Endothelial cell (in vitro differentiated cells): Measurements from ENCODE around the gene CLTRN. TPM values are rescaled to one million over a fixed set of nuclear protein-coding genes. Genes with fewer than 3 reads are reported as not detected.

Experiments used
- DNase-seq: peaks from one replicate; pipeline ENCODE4 v3.0.0; 2021; ENCODE audit warnings: low spot score
- H3K27ac Mint-ChIP-seq: one replicate; pipeline ENCODE4 v1.8.0; 2021; ENCODE audit warnings: mixed read lengths, inconsistent platforms; ENCODE audit not compliant: unreplicated experiment
- H3K27me3 Mint-ChIP-seq: one replicate; pipeline ENCODE4 v1.8.0; 2021; ENCODE audit warnings: mild to moderate bottlenecking, moderate library complexity, mixed read lengths, inconsistent platforms; ENCODE audit not compliant: unreplicated experiment
- H3K36me3 Mint-ChIP-seq: one replicate; pipeline ENCODE4 v1.8.0; 2021; ENCODE audit warnings: mild to moderate bottlenecking, low read depth, mixed read lengths, inconsistent platforms; ENCODE audit not compliant: unreplicated experiment
- H3K4me1 Mint-ChIP-seq: one replicate; pipeline ENCODE4 v1.8.0; 2021; ENCODE audit warnings: mild to moderate bottlenecking, mixed read lengths, inconsistent platforms; ENCODE audit not compliant: unreplicated experiment
- H3K4me3 Mint-ChIP-seq: one replicate; pipeline ENCODE4 v1.8.0; 2021; ENCODE audit warnings: mild to moderate bottlenecking, mixed read lengths, inconsistent platforms; ENCODE audit not compliant: unreplicated experiment
- H3K9me3 Mint-ChIP-seq: one replicate; pipeline ENCODE4 v1.8.0; 2021; ENCODE audit warnings: mixed read lengths, inconsistent platforms; ENCODE audit not compliant: unreplicated experiment
- CTCF ChIP-seq: fragments of 200-600 bp; sonication (generic); IDR thresholded peaks from one replicate; pipeline ENCODE4 v1.5.0; 2021; ENCODE audit warnings: antibody characterized with exemption; ENCODE audit not compliant: unreplicated experiment
- total RNA-seq: library from RNA; stranded (reverse); fragmentation: NEBNext Ultra II Directional; extraction: Animal tissue kit (Norgen Biotek cat#: 25700); gene quantifications from one replicate; pipeline ENCODE4 v1.2.1, GENCODE V29; 2021; ENCODE audit not compliant: unreplicated experiment

The CLTRN gene
- total RNA-seq, 1 donor from 2014 or later = 0.95 TPM

GRCh38 chrX:15631637-15632036 lies 33.0 kb downstream of the CLTRN start:
- Mint-ChIP-seq H3K9me3 (no peaks in the 10 kb centered on the region), H3K36me3 (no peaks in the 10 kb centered on the region), H3K4me3 (no peak overlapping the region), H3K27ac (no peak overlapping the region), H3K4me1 (no peaks in the 10 kb centered on the region), H3K27me3 (peaks cover 1% of the 10 kb centered on the region)
- DNase-seq = no peak
- TF ChIP-seq CTCF = no peak

- Mint-ChIP-seq H3K27ac (no peak overlapping the region), H3K4me1 (no peaks in the 10 kb centered on the region), H3K36me3 (no peaks in the 10 kb centered on the region), H3K9me3 (no peaks in the 10 kb centered on the region), H3K27me3 (no peaks in the 10 kb centered on the region), H3K4me3 (no peak overlapping the region)
- TF ChIP-seq CTCF = no peak
- DNase-seq = no peak
Observed at GRCh38 chrX:15623054-15623453, 41.6 kb downstream of the CLTRN start.

GRCh38 chrX:15619053-15619755 lies 45.4 kb downstream of the CLTRN start:
- Mint-ChIP-seq H3K27ac (no peak overlapping the region), H3K27me3 (no peaks in the 10 kb centered on the region), H3K36me3 (no peaks in the 10 kb centered on the region), H3K4me3 (no peak overlapping the region), H3K9me3 (no peaks in the 10 kb centered on the region), H3K4me1 (no peaks in the 10 kb centered on the region)
- DNase-seq = no peak
- no peak for TF ChIP-seq CTCF

GRCh38 chrX:15617111-15617510 lies 47.5 kb downstream of the CLTRN start:
- H3K27me3 Mint-ChIP-seq = no peaks in the 10 kb centered on the region
- TF ChIP-seq CTCF = no peak
- DNase-seq = no peak
- H3K9me3 Mint-ChIP-seq = no peaks in the 10 kb centered on the region
- H3K4me3 Mint-ChIP-seq = no peak overlapping the region
- no peak overlapping the region for H3K27ac Mint-ChIP-seq
- no peaks in the 10 kb centered on the region for H3K36me3 Mint-ChIP-seq
- H3K4me1 Mint-ChIP-seq = no peaks in the 10 kb centered on the region

DNA sequence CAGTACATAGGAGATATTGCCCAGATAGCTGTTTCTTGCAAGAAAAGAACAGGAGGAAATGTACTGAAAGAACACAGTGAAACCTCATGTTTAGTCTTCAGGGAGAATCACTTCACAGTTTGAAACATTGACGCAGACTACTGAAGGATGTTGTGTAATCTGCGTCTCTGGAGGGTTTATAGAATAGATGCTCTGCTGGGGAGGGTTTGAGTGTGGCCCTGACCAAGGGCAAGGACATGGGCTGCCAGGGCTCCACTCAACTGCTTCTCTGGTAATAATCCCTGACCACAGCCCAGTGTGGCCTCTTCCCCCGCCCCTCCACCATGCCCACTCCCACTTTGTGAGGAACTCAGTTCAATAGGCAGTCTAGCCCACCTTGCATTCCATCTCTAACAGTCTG lies 48.1 kb downstream of the CLTRN start:
- Mint-ChIP-seq H3K27me3 (no peaks in the 10 kb centered on the region), H3K4me1 (no peaks in the 10 kb centered on the region), H3K27ac (no peak overlapping the region), H3K36me3 (no peaks in the 10 kb centered on the region), H3K4me3 (no peak overlapping the region), H3K9me3 (no peaks in the 10 kb centered on the region)
- TF ChIP-seq CTCF = no peak
- DNase-seq = no peak
